ENCODE measurements around the gene DUSP14.

The DUSP14 gene

GRCh38 chr17:37538981-37539659 lies 49.4 kb downstream of the DUSP14 start:
- Histone ChIP-seq H3K27ac (ENCODE audit: low read depth, low read length, severe bottlenecking) (no peak overlapping the region), H3K36me3 (ENCODE audit: control insufficient read depth, insufficient read depth, low read length) (peaks cover 71% of the 10 kb centered on the region), H3K4me3 (ENCODE audit: extremely low read depth, insufficient read depth, low read length, poor library complexity, severe bottlenecking) (no peak overlapping the region), H3K9me3 (ENCODE audit: control insufficient read depth, low read length) (no peaks in the 10 kb centered on the region), H3K4me1 (ENCODE audit: control insufficient read depth, insufficient read depth, low read length, poor library complexity, severe bottlenecking) (peaks cover 8% of the 10 kb centered on the region)
- 89 to 92% methylated on average over 4 to 5 of the region's 8 CpGs for WGBS, 2 experiments (ENCODE audit: insufficient coverage in 2 of 2)

GRCh38 chr17:37541880-37542660 lies 52.4 kb downstream of the DUSP14 start:
- no peaks in the 10 kb centered on the region for H3K9me3 ChIP-seq (ENCODE audit: control insufficient read depth, low read length)
- peaks cover 8% of the 10 kb centered on the region for H3K4me1 ChIP-seq (ENCODE audit: control insufficient read depth, insufficient read depth, low read length, poor library complexity, severe bottlenecking)
- 91 to 94% methylated on average over 5 to 9 of the region's 9 CpGs for WGBS, 2 experiments (ENCODE audit: insufficient coverage in 2 of 2)
- no peak overlapping the region for H3K4me3 ChIP-seq (ENCODE audit: extremely low read depth, insufficient read depth, low read length, poor library complexity, severe bottlenecking)
- peak overlapping the region; percentile 33 for H3K27ac ChIP-seq (ENCODE audit: low read depth, low read length, severe bottlenecking)
- H3K36me3 ChIP-seq (ENCODE audit: control insufficient read depth, insufficient read depth, low read length): peaks cover 54% of the 10 kb centered on the region

GRCh38 chr17:37543637-37544052 lies 54.0 kb downstream of the DUSP14 start:
- peaks cover 8% of the 10 kb centered on the region for H3K4me1 ChIP-seq (ENCODE audit: control insufficient read depth, insufficient read depth, low read length, poor library complexity, severe bottlenecking)
- WGBS, 2 experiments (ENCODE audit: insufficient coverage in 2 of 2): 100% methylated on average over 1 of the region's 2 CpGs
- peaks cover 48% of the 10 kb centered on the region for H3K36me3 ChIP-seq (ENCODE audit: control insufficient read depth, insufficient read depth, low read length)
- no peak overlapping the region for H3K4me3 ChIP-seq (ENCODE audit: extremely low read depth, insufficient read depth, low read length, poor library complexity, severe bottlenecking)
- no peaks in the 10 kb centered on the region for H3K9me3 ChIP-seq (ENCODE audit: control insufficient read depth, low read length)
- H3K27ac ChIP-seq (ENCODE audit: low read depth, low read length, severe bottlenecking): no peak overlapping the region

GRCh38 chr17:37545486-37545885 lies 55.8 kb downstream of the DUSP14 start:
- Histone ChIP-seq H3K9me3 (ENCODE audit: control insufficient read depth, low read length) (no peaks in the 10 kb centered on the region), H3K27ac (ENCODE audit: low read depth, low read length, severe bottlenecking) (no peak overlapping the region), H3K4me3 (ENCODE audit: extremely low read depth, insufficient read depth, low read length, poor library complexity, severe bottlenecking) (no peak overlapping the region), H3K4me1 (ENCODE audit: control insufficient read depth, insufficient read depth, low read length, poor library complexity, severe bottlenecking) (peaks cover 8% of the 10 kb centered on the region), H3K36me3 (ENCODE audit: control insufficient read depth, insufficient read depth, low read length) (peaks cover 40% of the 10 kb centered on the region)
- WGBS, 2 experiments (ENCODE audit: insufficient coverage in 2 of 2): no CpG with 5 or more reads among the region's 2 CpGs

- H3K4me3 ChIP-seq (ENCODE audit: extremely low read depth, insufficient read depth, low read length, poor library complexity, severe bottlenecking): no peak overlapping the region
- H3K9me3 ChIP-seq (ENCODE audit: control insufficient read depth, low read length): no peaks in the 10 kb centered on the region
- H3K36me3 ChIP-seq (ENCODE audit: control insufficient read depth, insufficient read depth, low read length): peaks cover 35% of the 10 kb centered on the region
- H3K27ac ChIP-seq (ENCODE audit: low read depth, low read length, severe bottlenecking): no peak overlapping the region
- H3K4me1 ChIP-seq (ENCODE audit: control insufficient read depth, insufficient read depth, low read length, poor library complexity, severe bottlenecking): peaks cover 8% of the 10 kb centered on the region
- WGBS, 2 experiments (ENCODE audit: insufficient coverage in 2 of 2): 91 to 93% methylated on average over 2 to 3 of the region's 3 CpGs
Measured at GRCh38 chr17:37546302-37546701, 56.6 kb downstream of the DUSP14 start.

- WGBS, 2 experiments (ENCODE audit: insufficient coverage in 2 of 2): no CpG with 5 or more reads among the region's 1 CpG
- no peaks in the 10 kb centered on the region for H3K4me1 ChIP-seq (ENCODE audit: control insufficient read depth, insufficient read depth, low read length, poor library complexity, severe bottlenecking)
- H3K36me3 ChIP-seq (ENCODE audit: control insufficient read depth, insufficient read depth, low read length): peaks cover 30% of the 10 kb centered on the region
- H3K9me3 ChIP-seq (ENCODE audit: control insufficient read depth, low read length): no peaks in the 10 kb centered on the region
- H3K4me3 ChIP-seq (ENCODE audit: extremely low read depth, insufficient read depth, low read length, poor library complexity, severe bottlenecking): no peak overlapping the region
- no peak overlapping the region for H3K27ac ChIP-seq (ENCODE audit: low read depth, low read length, severe bottlenecking)
Measured at GRCh38 chr17:37547986-37548385, 58.3 kb downstream of the DUSP14 start.

GRCh38 chr17:37551788-37552187 lies 62.1 kb downstream of the DUSP14 start:
- no peaks in the 10 kb centered on the region for H3K4me1 ChIP-seq (ENCODE audit: control insufficient read depth, insufficient read depth, low read length, poor library complexity, severe bottlenecking)
- no peak overlapping the region for H3K27ac ChIP-seq (ENCODE audit: low read depth, low read length, severe bottlenecking)
- 90 to 93% methylated on average over 2 of the region's 3 CpGs for WGBS, 2 experiments (ENCODE audit: insufficient coverage in 2 of 2)
- H3K9me3 ChIP-seq (ENCODE audit: control insufficient read depth, low read length): no peaks in the 10 kb centered on the region
- no peak overlapping the region for H3K4me3 ChIP-seq (ENCODE audit: extremely low read depth, insufficient read depth, low read length, poor library complexity, severe bottlenecking)
- peaks cover 42% of the 10 kb centered on the region for H3K36me3 ChIP-seq (ENCODE audit: control insufficient read depth, insufficient read depth, low read length)

GRCh38 chr17:37553401-37553966 lies 63.8 kb downstream of the DUSP14 start:
- Histone ChIP-seq H3K4me3 (ENCODE audit: extremely low read depth, insufficient read depth, low read length, poor library complexity, severe bottlenecking) (no peak overlapping the region), H3K9me3 (ENCODE audit: control insufficient read depth, low read length) (no peaks in the 10 kb centered on the region), H3K27ac (ENCODE audit: low read depth, low read length, severe bottlenecking) (no peak overlapping the region), H3K36me3 (ENCODE audit: control insufficient read depth, insufficient read depth, low read length) (peaks cover 56% of the 10 kb centered on the region), H3K4me1 (ENCODE audit: control insufficient read depth, insufficient read depth, low read length, poor library complexity, severe bottlenecking) (no peaks in the 10 kb centered on the region)
- 90 to 98% methylated on average over 5 to 6 of the region's 6 CpGs for WGBS, 2 experiments (ENCODE audit: insufficient coverage in 2 of 2)

- no peaks in the 10 kb centered on the region for H3K9me3 ChIP-seq (ENCODE audit: control insufficient read depth, low read length)
- WGBS, 2 experiments (ENCODE audit: insufficient coverage in 2 of 2): no CpG with 5 or more reads among the region's 3 CpGs
- H3K27ac ChIP-seq (ENCODE audit: low read depth, low read length, severe bottlenecking): no peak overlapping the region
- H3K4me3 ChIP-seq (ENCODE audit: extremely low read depth, insufficient read depth, low read length, poor library complexity, severe bottlenecking): no peak overlapping the region
- H3K36me3 ChIP-seq (ENCODE audit: control insufficient read depth, insufficient read depth, low read length): peaks cover 65% of the 10 kb centered on the region
- no peaks in the 10 kb centered on the region for H3K4me1 ChIP-seq (ENCODE audit: control insufficient read depth, insufficient read depth, low read length, poor library complexity, severe bottlenecking)
Measured at GRCh38 chr17:37555386-37555785, 65.7 kb downstream of the DUSP14 start.

- no peaks in the 10 kb centered on the region for H3K9me3 ChIP-seq (ENCODE audit: control insufficient read depth, low read length)
Measured at GRCh38 chr17:37557482-37557881, 67.8 kb downstream of the DUSP14 start.

GRCh38 chr17:37558299-37558698 lies 68.6 kb downstream of the DUSP14 start:
- Histone ChIP-seq H3K36me3 (ENCODE audit: control insufficient read depth, insufficient read depth, low read length) (peaks cover 70% of the 10 kb centered on the region), H3K4me3 (ENCODE audit: extremely low read depth, insufficient read depth, low read length, poor library complexity, severe bottlenecking) (no peak overlapping the region), H3K27ac (ENCODE audit: low read depth, low read length, severe bottlenecking) (no peak overlapping the region), H3K4me1 (ENCODE audit: control insufficient read depth, insufficient read depth, low read length, poor library complexity, severe bottlenecking) (no peaks in the 10 kb centered on the region), H3K9me3 (ENCODE audit: control insufficient read depth, low read length) (no peaks in the 10 kb centered on the region)
- no CpG with 5 or more reads among the region's 2 CpGs for WGBS, 2 experiments (ENCODE audit: insufficient coverage in 2 of 2)

More at GRCh38 chr17:37557482-37557881, 67.8 kb downstream of the DUSP14 start:
- Histone ChIP-seq H3K4me1 (ENCODE audit: control insufficient read depth, insufficient read depth, low read length, poor library complexity, severe bottlenecking) (no peaks in the 10 kb centered on the region), H3K27ac (ENCODE audit: low read depth, low read length, severe bottlenecking) (no peak overlapping the region), H3K36me3 (ENCODE audit: control insufficient read depth, insufficient read depth, low read length) (peaks cover 78% of the 10 kb centered on the region), H3K4me3 (ENCODE audit: extremely low read depth, insufficient read depth, low read length, poor library complexity, severe bottlenecking) (no peak overlapping the region)
- 80 to 94% methylated on average over 1 to 2 of the region's 2 CpGs for WGBS, 2 experiments (ENCODE audit: insufficient coverage in 2 of 2)
